HepG2 (cell line): ENCODE results near the gene RFTN1. TPM values are rescaled to one million over a fixed set of nuclear protein-coding genes. Genes with fewer than 3 reads are reported as not detected.

ENCODE experiments used
- ATAC-seq: fragments of 200-7000 bp; cut with Tn5 transposase; 3 replicates; pipeline ENCODE4 v1.9.1; 2020; ENCODE audit warnings: mild to moderate bottlenecking, moderate library complexity
- BruUV-seq: library from RNA; stranded (reverse); fragments of 400-500 nt; replicated peaks from 2 replicates; lab custom pipeline; 2021; lab: Mats Ljungman, UMichigan
- CTCF ChIA-PET: fragments of 300-600 bp; formaldehyde crosslinking; extraction: SDS; loops from one replicate; lab custom pipeline; 2021; ENCODE audit warnings: low total read pairs, inconsistent platforms, low intra/inter-chr PET ratio; lab: Yijun Ruan, JAX
- POLR2A ChIA-PET: fragments of 350-600 bp; sonication (Branson Sonifier 250); formaldehyde crosslinking; loops from one replicate; lab custom pipeline; 2020; ENCODE audit warnings: antibody characterized with exemption, inconsistent platforms; lab: Yijun Ruan, JAX
- DNase-seq: peaks from one replicate; pipeline ENCODE4 v3.0.0-alpha.2; 2015; ENCODE audit warnings: low spot score
- FAIRE-seq: peaks from 3 replicates; lab custom pipeline; 2011; peaks lifted over from hg19 to GRCh38; lab: Jason Lieb, UNC
- H2AFZ ChIP-seq: one replicate; pipeline ENCODE4 v1.6.1; 2011; ENCODE audit warnings: low read length, inconsistent platforms
- H3K27ac ChIP-seq: fragments of 300-600 bp; 3 replicates; pipeline ENCODE4 v1.8.0; 2011; ENCODE audit warnings: mixed run types, mild to moderate bottlenecking, mixed read lengths, low read length, inconsistent platforms; ENCODE audit not compliant: insufficient read depth; ENCODE audit errors: extremely low read length
- H3K27me3 ChIP-seq, 2 experiments: fragments of 200-600 bp in 1 of 2; 2 replicates in 1 of 2; 3 replicates in 1 of 2; pipeline versions ENCODE4 v1.6.0 to v1.8.0; 2011; ENCODE audit warnings: low read length in 2 of 2, mild to moderate bottlenecking in 2 of 2, moderate library complexity in 2 of 2, inconsistent platforms in 1 of 2; ENCODE audit not compliant: insufficient read depth in 2 of 2, control insufficient read depth in 1 of 2
- H3K36me3 ChIP-seq, 2 experiments: fragments of 200-600 bp in 1 of 2; replicated peaks in 1 of 2; 2 replicates in 1 of 2; 3 replicates in 1 of 2; pipeline versions ENCODE4 v1.5.1 to v1.8.0; 2011; ENCODE audit warnings: low read length in 2 of 2, inconsistent platforms in 1 of 2; ENCODE audit not compliant: insufficient read depth in 2 of 2, control insufficient read depth in 1 of 2
- H3K4me1 ChIP-seq: 2 replicates; pipeline ENCODE4 v1.5.1; 2012; ENCODE audit warnings: low read length, inconsistent platforms; ENCODE audit not compliant: insufficient read depth
- H3K4me2 ChIP-seq: 2 replicates; pipeline ENCODE4 v1.6.0; 2011; ENCODE audit warnings: low read depth, low read length, inconsistent platforms
- H3K4me3 ChIP-seq, 3 experiments: fragments of 200-600 bp in 1 of 3; sonication (generic), shearing (Covaris generic) in 1 of 3; replicated peaks in 1 of 3; 2 replicates each; pipeline ENCODE4 v1.5.1; 2011 to 2016; ENCODE audit warnings: low read length in 3 of 3, inconsistent platforms in 2 of 3, low read depth in 2 of 3, mild to moderate bottlenecking in 2 of 3, control low read depth in 1 of 3, mixed read lengths in 1 of 3; ENCODE audit not compliant: insufficient read depth in 1 of 3
- H3K79me2 ChIP-seq: one replicate; pipeline ENCODE4 v1.6.1; 2011; ENCODE audit warnings: low read length, inconsistent platforms; ENCODE audit not compliant: insufficient read depth
- H3K9ac ChIP-seq: 2 replicates; pipeline ENCODE4 v1.6.0; 2011; ENCODE audit warnings: mild to moderate bottlenecking, low read depth, low read length, inconsistent platforms; ENCODE audit not compliant: insufficient read depth
- H3K9me3 ChIP-seq: 2 replicates; pipeline ENCODE4 v1.5.1; 2012; ENCODE audit warnings: mild to moderate bottlenecking, low read length
- H4K20me1 ChIP-seq: 2 replicates; pipeline ENCODE4 v1.6.0; 2011; ENCODE audit warnings: inconsistent platforms, mild to moderate bottlenecking, low read length, moderate library complexity; ENCODE audit not compliant: insufficient read depth
- ARID2 ChIP-seq: sonication (generic); formaldehyde crosslinking; IDR thresholded peaks from 2 replicates; pipeline ENCODE4 v1.8.1; 2022; ENCODE audit warnings: mild to moderate bottlenecking, missing genetic modification reagents, borderline replicate concordance
- ARNT ChIP-seq: fragments of 450-650 bp; IDR thresholded peaks from 2 replicates; pipeline ENCODE4 v1.6.1; 2017
- CREM ChIP-seq, 2 experiments: sonication (generic) in 1 of 2; formaldehyde crosslinking in 1 of 2; IDR thresholded peaks; 2 replicates each; pipeline versions ENCODE4 v1.4.0 to v1.6.1; 2016 to 2020; ENCODE audit warnings: antibody characterized with exemption in 1 of 2, mild to moderate bottlenecking in 1 of 2, missing genetic modification reagents in 1 of 2
- GLMP ChIP-seq: sonication (generic); formaldehyde crosslinking; IDR thresholded peaks from 2 replicates; pipeline ENCODE4 v1.9.0; 2021; ENCODE audit warnings: missing genetic modification reagents, mild to moderate bottlenecking, borderline replicate concordance
- KAT7 ChIP-seq: IDR thresholded peaks from 2 replicates; pipeline ENCODE4 v1.6.1; 2018; ENCODE audit warnings: borderline replicate concordance, missing compliant biosample characterization
- PRMT3 ChIP-seq: sonication (generic); formaldehyde crosslinking; IDR thresholded peaks from 2 replicates; pipeline ENCODE4 v1.8.1; 2022; ENCODE audit warnings: low read depth, mild to moderate bottlenecking, moderate library complexity, missing genetic modification reagents, borderline replicate concordance
- RFX5 ChIP-seq: IDR thresholded peaks from 2 replicates; pipeline ENCODE4 v1.6.1; 2011; ENCODE audit warnings: low read depth, low read length, improper control_type of control experiment
- SMAD3 ChIP-seq: sonication (generic); formaldehyde crosslinking; IDR thresholded peaks from 2 replicates; pipeline ENCODE4 v1.4.0; 2020; ENCODE audit warnings: missing genetic modification reagents
- SP4 ChIP-seq: sonication (generic); formaldehyde crosslinking; IDR thresholded peaks from 2 replicates; pipeline ENCODE4 v1.8.1; 2023; ENCODE audit warnings: mild to moderate bottlenecking, missing genetic modification reagents
- SRSF4 ChIP-seq: fragments of 200-400 bp; formaldehyde crosslinking; IDR thresholded peaks from one replicate; pipeline ENCODE4 v1.6.1; 2018; ENCODE audit warnings: mild to moderate bottlenecking, low read depth, low read length, moderate library complexity; ENCODE audit not compliant: poor library complexity, severe bottlenecking
- ZNF572 ChIP-seq: sonication (generic); formaldehyde crosslinking; IDR thresholded peaks from 2 replicates; pipeline ENCODE4 v1.5.1; 2020; ENCODE audit warnings: mild to moderate bottlenecking, missing genetic modification reagents
- ZNF619 ChIP-seq: sonication (generic); formaldehyde crosslinking; IDR thresholded peaks from 2 replicates; pipeline ENCODE4 v1.4.0; 2020; ENCODE audit warnings: mild to moderate bottlenecking, missing genetic modification reagents
- ZNF737 ChIP-seq: sonication (generic); formaldehyde crosslinking; IDR thresholded peaks from 2 replicates; pipeline ENCODE4 v1.5.0; 2020; ENCODE audit warnings: missing genetic modification reagents, mild to moderate bottlenecking, borderline replicate concordance
- WGBS: methylation state at CpG from one replicate; pipeline ENCODE4 v1.1.6; 2017; ENCODE audit warnings: low lambda C conversion rate; 5-methylcytosine and 5-hydroxymethylcytosine counted together
- in situ Hi-C: cut with HindIII; loops from 2 replicates; pipeline ENCODE4 v1.10.0; 2017; ENCODE audit warnings: low pct_unique_long_range_greater_than_20kb; ENCODE audit not compliant: extremely low pct_ligation_motif_present
- intact Hi-C: fragments of 100-400 bp; cut with micrococcal nuclease; formaldehyde crosslinking; loops from one replicate; pipeline ENCODE4 v1.10.0; 2022; ENCODE audit not compliant: unreplicated experiment
- polyA plus RNA-seq, 8 experiments: library from polyadenylated mRNA; depleted of rRNA in 3 of 8; stranded (reverse) in 7 of 8; unstranded in 1 of 8; fragments of >200 nt; fragmentation: Illumina TruSeq in 4 of 8; extraction: Trizol in 4 of 8; gene quantifications; 2 replicates each; pipeline versions ENCODE4 v1.2.1 to v1.2.3, GENCODE V29; 2011 to 2016; ENCODE audit warnings: low read depth in 4 of 8, missing spikeins in 1 of 8, mixed read lengths in 1 of 8; ENCODE audit not compliant: insufficient read depth in 1 of 8
- total RNA-seq, 5 experiments: library from RNA; depleted of rRNA; stranded (reverse); fragments of >200 nt; fragmentation: Illumina TruSeq; extraction: Trizol; gene quantifications; 2 replicates each; pipeline ENCODE4 v1.2.3, GENCODE V29; 2016; ENCODE audit warnings: low read depth in 1 of 5
- TF ChIP-seq, protein P1 (sequence below): sonication (generic); formaldehyde crosslinking; IDR thresholded peaks from 2 replicates; pipeline ENCODE4 v1.5.1; 2020; ENCODE audit warnings: missing genetic modification reagents, mild to moderate bottlenecking, borderline replicate concordance
- TF ChIP-seq, protein P2 (sequence below): fragments of 450-650 bp; IDR thresholded peaks from 2 replicates; pipeline ENCODE4 v1.6.1; 2017; ENCODE audit warnings: mild to moderate bottlenecking
- TF ChIP-seq, protein P3 (sequence below): sonication (generic); formaldehyde crosslinking; IDR thresholded peaks from 2 replicates; pipeline ENCODE4 v1.8.0; 2022; ENCODE audit warnings: mild to moderate bottlenecking, missing genetic modification reagents

RFTN1 gene
- total and polyA plus RNA-seq, 2 of the 13 experiments (the other 11 are each of a cell fraction or from before 2014, with no cell fraction given) = not detected

GRCh38 chr3:16546186-16547010, 32.9 kb upstream of the RFTN1 start:
- ATAC-seq (no peak), DNase-seq (no peak), FAIRE-seq (no peak)
- ChIA-PET POLR2A (no interaction called here), CTCF (interaction anchor here (1.8 kb wide), 1 partner anchor 256 kb away, joined by 4 read pairs; no protein-coding TSS in a partner anchor)
- peaks cover 0 to 39% of the 10 kb centered on the region in 2 experiments; a peak in 3 of 5 replicates for H3K27me3 ChIP-seq
- H3K4me3 ChIP-seq = no peak overlapping the region
- in situ Hi-C loops (loop anchor here (25.0 kb wide), 1 partner anchor 509 kb away; no protein-coding TSS in a partner anchor), intact Hi-C loops (no loop called here)
- TF ChIP-seq, protein P1, sequence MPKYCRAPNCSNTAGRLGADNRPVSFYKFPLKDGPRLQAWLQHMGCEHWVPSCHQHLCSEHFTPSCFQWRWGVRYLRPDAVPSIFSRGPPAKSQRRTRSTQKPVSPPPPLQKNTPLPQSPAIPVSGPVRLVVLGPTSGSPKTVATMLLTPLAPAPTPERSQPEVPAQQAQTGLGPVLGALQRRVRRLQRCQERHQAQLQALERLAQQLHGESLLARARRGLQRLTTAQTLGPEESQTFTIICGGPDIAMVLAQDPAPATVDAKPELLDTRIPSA = no peak
- no peak for TF ChIP-seq KAT7 (CRISPR knock-in tag)
- no peak for TF ChIP-seq RFX5
- TF ChIP-seq PRMT3 (CRISPR knock-in tag) = no peak
- TF ChIP-seq SP4 (CRISPR knock-in tag) = no peak
- TF ChIP-seq GLMP (CRISPR knock-in tag) = no peak
- TF ChIP-seq ARNT = no peak
- TF ChIP-seq ZNF737 (CRISPR knock-in tag) = no peak
- no peak for TF ChIP-seq ARID2 (CRISPR knock-in tag)
- no peak for TF ChIP-seq ZNF572 (CRISPR knock-in tag)
- no peak for TF ChIP-seq CREM (IDR thresholded peaks at IDR 0.05)
- no peak for TF ChIP-seq CREM (CRISPR knock-in tag; IDR thresholded peaks at IDR 0.05)
- TF ChIP-seq ZNF619 (CRISPR knock-in tag) = no peak
- no peak for TF ChIP-seq SMAD3 (CRISPR knock-in tag)
- TF ChIP-seq SRSF4 = no peak
- TF ChIP-seq, protein P2, sequence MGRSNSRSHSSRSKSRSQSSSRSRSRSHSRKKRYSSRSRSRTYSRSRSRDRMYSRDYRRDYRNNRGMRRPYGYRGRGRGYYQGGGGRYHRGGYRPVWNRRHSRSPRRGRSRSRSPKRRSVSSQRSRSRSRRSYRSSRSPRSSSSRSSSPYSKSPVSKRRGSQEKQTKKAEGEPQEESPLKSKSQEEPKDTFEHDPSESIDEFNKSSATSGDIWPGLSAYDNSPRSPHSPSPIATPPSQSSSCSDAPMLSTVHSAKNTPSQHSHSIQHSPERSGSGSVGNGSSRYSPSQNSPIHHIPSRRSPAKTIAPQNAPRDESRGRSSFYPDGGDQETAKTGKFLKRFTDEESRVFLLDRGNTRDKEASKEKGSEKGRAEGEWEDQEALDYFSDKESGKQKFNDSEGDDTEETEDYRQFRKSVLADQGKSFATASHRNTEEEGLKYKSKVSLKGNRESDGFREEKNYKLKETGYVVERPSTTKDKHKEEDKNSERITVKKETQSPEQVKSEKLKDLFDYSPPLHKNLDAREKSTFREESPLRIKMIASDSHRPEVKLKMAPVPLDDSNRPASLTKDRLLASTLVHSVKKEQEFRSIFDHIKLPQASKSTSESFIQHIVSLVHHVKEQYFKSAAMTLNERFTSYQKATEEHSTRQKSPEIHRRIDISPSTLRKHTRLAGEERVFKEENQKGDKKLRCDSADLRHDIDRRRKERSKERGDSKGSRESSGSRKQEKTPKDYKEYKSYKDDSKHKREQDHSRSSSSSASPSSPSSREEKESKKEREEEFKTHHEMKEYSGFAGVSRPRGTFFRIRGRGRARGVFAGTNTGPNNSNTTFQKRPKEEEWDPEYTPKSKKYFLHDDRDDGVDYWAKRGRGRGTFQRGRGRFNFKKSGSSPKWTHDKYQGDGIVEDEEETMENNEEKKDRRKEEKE = no peak
- TF ChIP-seq, protein P3, sequence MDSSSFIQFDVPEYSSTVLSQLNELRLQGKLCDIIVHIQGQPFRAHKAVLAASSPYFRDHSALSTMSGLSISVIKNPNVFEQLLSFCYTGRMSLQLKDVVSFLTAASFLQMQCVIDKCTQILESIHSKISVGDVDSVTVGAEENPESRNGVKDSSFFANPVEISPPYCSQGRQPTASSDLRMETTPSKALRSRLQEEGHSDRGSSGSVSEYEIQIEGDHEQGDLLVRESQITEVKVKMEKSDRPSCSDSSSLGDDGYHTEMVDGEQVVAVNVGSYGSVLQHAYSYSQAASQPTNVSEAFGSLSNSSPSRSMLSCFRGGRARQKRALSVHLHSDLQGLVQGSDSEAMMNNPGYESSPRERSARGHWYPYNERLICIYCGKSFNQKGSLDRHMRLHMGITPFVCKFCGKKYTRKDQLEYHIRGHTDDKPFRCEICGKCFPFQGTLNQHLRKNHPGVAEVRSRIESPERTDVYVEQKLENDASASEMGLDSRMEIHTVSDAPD (CRISPR knock-in tag) = no peak
- BruUV-seq = no TSS peak
- H3K27ac ChIP-seq = no peak overlapping the region
- no peak overlapping the region for H3K9ac ChIP-seq
- no peaks in the 10 kb centered on the region for H3K36me3 ChIP-seq
- WGBS = 36% methylated on average over 12 of the region's 12 CpGs
- no peaks in the 10 kb centered on the region for H3K4me1 ChIP-seq
- no peak overlapping the region for H3K4me2 ChIP-seq
- H2AFZ ChIP-seq = no peak overlapping the region
- H4K20me1 ChIP-seq = no peaks in the 10 kb centered on the region
- no peaks in the 10 kb centered on the region for H3K9me3 ChIP-seq
- no peaks in the 10 kb centered on the region for H3K79me2 ChIP-seq
